ENCODE measurements around the gene EPHA8.

DNA sequence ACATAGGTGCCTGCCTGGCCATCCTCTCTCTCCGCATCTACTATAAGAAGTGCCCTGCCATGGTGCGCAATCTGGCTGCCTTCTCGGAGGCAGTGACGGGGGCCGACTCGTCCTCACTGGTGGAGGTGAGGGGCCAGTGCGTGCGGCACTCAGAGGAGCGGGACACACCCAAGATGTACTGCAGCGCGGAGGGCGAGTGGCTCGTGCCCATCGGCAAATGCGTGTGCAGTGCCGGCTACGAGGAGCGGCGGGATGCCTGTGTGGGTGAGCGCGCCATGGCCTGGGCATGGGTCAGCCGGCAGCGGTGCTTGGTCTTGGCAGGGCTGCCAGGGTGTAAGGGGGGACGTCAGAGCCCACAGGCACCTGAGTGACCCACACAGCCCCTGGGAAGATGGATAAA is 13.3 kb downstream of the EPHA8 start:
- TF ChIP-seq, protein P1, sequence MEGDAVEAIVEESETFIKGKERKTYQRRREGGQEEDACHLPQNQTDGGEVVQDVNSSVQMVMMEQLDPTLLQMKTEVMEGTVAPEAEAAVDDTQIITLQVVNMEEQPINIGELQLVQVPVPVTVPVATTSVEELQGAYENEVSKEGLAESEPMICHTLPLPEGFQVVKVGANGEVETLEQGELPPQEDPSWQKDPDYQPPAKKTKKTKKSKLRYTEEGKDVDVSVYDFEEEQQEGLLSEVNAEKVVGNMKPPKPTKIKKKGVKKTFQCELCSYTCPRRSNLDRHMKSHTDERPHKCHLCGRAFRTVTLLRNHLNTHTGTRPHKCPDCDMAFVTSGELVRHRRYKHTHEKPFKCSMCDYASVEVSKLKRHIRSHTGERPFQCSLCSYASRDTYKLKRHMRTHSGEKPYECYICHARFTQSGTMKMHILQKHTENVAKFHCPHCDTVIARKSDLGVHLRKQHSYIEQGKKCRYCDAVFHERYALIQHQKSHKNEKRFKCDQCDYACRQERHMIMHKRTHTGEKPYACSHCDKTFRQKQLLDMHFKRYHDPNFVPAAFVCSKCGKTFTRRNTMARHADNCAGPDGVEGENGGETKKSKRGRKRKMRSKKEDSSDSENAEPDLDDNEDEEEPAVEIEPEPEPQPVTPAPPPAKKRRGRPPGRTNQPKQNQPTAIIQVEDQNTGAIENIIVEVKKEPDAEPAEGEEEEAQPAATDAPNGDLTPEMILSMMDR (conservative IDR thresholded peaks at IDR 0.05 in 1 of 2, IDR thresholded peaks at IDR 0.05 in 1 of 2; ENCODE audit: extremely low read depth in 1 of 2, insufficient read depth in 1 of 2, low read depth in 1 of 2, low read length in 2 of 2) = no peak
- no peak for TF ChIP-seq EZH2 (IDR thresholded peaks at IDR 0.05; ENCODE audit: borderline replicate concordance, low read length)
